HepG2 (cell line): ENCODE measurements around the gene GRHPR. TPM values are rescaled to one million over a fixed set of nuclear protein-coding genes. Genes with fewer than 3 reads are reported as not detected.

Source experiments
- DNMT1 ChIP-seq: sonication (generic); formaldehyde crosslinking; IDR thresholded peaks from 2 replicates; pipeline ENCODE4 v1.5.1; 2020; ENCODE audit warnings: mild to moderate bottlenecking, missing genetic modification reagents
- FOSL2 ChIP-seq: sonication (generic); formaldehyde crosslinking; IDR thresholded peaks from 2 replicates; pipeline ENCODE4 v1.4.0; 2020; ENCODE audit warnings: missing genetic modification reagents
- HNRNPK ChIP-seq: fragments of 200-400 bp; formaldehyde crosslinking; IDR thresholded peaks from 2 replicates; pipeline ENCODE4 v1.6.1; 2018; ENCODE audit warnings: low read length, low read depth, moderate library complexity, mild to moderate bottlenecking; ENCODE audit not compliant: poor library complexity, severe bottlenecking
- JUN ChIP-seq: sonication (generic); formaldehyde crosslinking; IDR thresholded peaks from 2 replicates; pipeline ENCODE4 v1.4.0; 2020; ENCODE audit warnings: mild to moderate bottlenecking, missing genetic modification reagents
- KMT2B ChIP-seq: IDR thresholded peaks from 2 replicates; pipeline ENCODE4 v1.6.1; 2016; ENCODE audit warnings: missing genetic modification reagents, missing compliant biosample characterization
- MLLT10 ChIP-seq: sonication (generic); formaldehyde crosslinking; IDR thresholded peaks from 2 replicates; pipeline ENCODE4 v1.4.0; 2020; ENCODE audit warnings: missing genetic modification reagents
- MTF2 ChIP-seq: sonication (generic); formaldehyde crosslinking; IDR thresholded peaks from 2 replicates; pipeline ENCODE4 v1.5.0; 2020; ENCODE audit warnings: missing genetic modification reagents, borderline replicate concordance
- POGZ ChIP-seq: sonication (generic); formaldehyde crosslinking; IDR thresholded peaks from 2 replicates; pipeline ENCODE4 v1.4.0; 2020; ENCODE audit warnings: mild to moderate bottlenecking, missing genetic modification reagents
- PPARG ChIP-seq: conservative IDR thresholded peaks from 2 replicates; pipeline ENCODE4 v1.6.1; 2016; ENCODE audit warnings: missing biosample characterization, missing genetic modification reagents
- PREB ChIP-seq: sonication (generic); formaldehyde crosslinking; IDR thresholded peaks from 2 replicates; pipeline ENCODE4 v1.4.0; 2020; ENCODE audit warnings: missing genetic modification reagents
- ZNF251 ChIP-seq: sonication (generic); formaldehyde crosslinking; IDR thresholded peaks from 2 replicates; pipeline ENCODE4 v1.9.0; 2021; ENCODE audit warnings: mild to moderate bottlenecking, missing genetic modification reagents
- ZNF414 ChIP-seq: sonication (generic); formaldehyde crosslinking; IDR thresholded peaks from 2 replicates; pipeline ENCODE4 v1.5.0; 2020; ENCODE audit warnings: missing genetic modification reagents
- ZNF501 ChIP-seq: sonication (generic); formaldehyde crosslinking; IDR thresholded peaks from 2 replicates; pipeline ENCODE4 v1.5.1; 2020; ENCODE audit warnings: mild to moderate bottlenecking, moderate library complexity, missing genetic modification reagents
- ZNF646 ChIP-seq: sonication (generic); formaldehyde crosslinking; IDR thresholded peaks from 2 replicates; pipeline ENCODE4 v1.9.0; 2021; ENCODE audit warnings: mild to moderate bottlenecking, missing genetic modification reagents
- ZNF678 ChIP-seq: sonication (generic); formaldehyde crosslinking; IDR thresholded peaks from 2 replicates; pipeline ENCODE4 v1.4.0; 2020; ENCODE audit warnings: mild to moderate bottlenecking, missing genetic modification reagents
- ZNF839 ChIP-seq: sonication (generic); formaldehyde crosslinking; IDR thresholded peaks from 2 replicates; pipeline ENCODE4 v1.4.0; 2020; ENCODE audit warnings: missing genetic modification reagents, mild to moderate bottlenecking, borderline replicate concordance
- polyA plus RNA-seq, 8 experiments: library from polyadenylated mRNA; depleted of rRNA in 3 of 8; stranded (reverse) in 7 of 8; unstranded in 1 of 8; fragments of >200 nt; fragmentation: Illumina TruSeq in 4 of 8; extraction: Trizol in 4 of 8; gene quantifications; 2 replicates each; pipeline versions ENCODE4 v1.2.1 to v1.2.3, GENCODE V29; 2011 to 2016; ENCODE audit warnings: low read depth in 4 of 8, missing spikeins in 1 of 8, mixed read lengths in 1 of 8; ENCODE audit not compliant: insufficient read depth in 1 of 8
- total RNA-seq, 5 experiments: library from RNA; depleted of rRNA; stranded (reverse); fragments of >200 nt; fragmentation: Illumina TruSeq; extraction: Trizol; gene quantifications; 2 replicates each; pipeline ENCODE4 v1.2.3, GENCODE V29; 2016; ENCODE audit warnings: low read depth in 1 of 5
- TF ChIP-seq, protein P1 (sequence below): sonication (generic); formaldehyde crosslinking; IDR thresholded peaks from 2 replicates; pipeline ENCODE4 v1.5.1; 2020; ENCODE audit warnings: mild to moderate bottlenecking, missing genetic modification reagents, moderate library complexity
- TF ChIP-seq, protein P2 (sequence below): sonication (generic); formaldehyde crosslinking; IDR thresholded peaks from 2 replicates; pipeline ENCODE4 v1.4.0; 2020; ENCODE audit warnings: missing genetic modification reagents, mild to moderate bottlenecking, borderline replicate concordance

The GRHPR gene
- total and polyA plus RNA-seq, 2 of the 13 experiments (the other 11 are each of a cell fraction or from before 2014, with no cell fraction given) = 113 to 115 TPM

DNA sequence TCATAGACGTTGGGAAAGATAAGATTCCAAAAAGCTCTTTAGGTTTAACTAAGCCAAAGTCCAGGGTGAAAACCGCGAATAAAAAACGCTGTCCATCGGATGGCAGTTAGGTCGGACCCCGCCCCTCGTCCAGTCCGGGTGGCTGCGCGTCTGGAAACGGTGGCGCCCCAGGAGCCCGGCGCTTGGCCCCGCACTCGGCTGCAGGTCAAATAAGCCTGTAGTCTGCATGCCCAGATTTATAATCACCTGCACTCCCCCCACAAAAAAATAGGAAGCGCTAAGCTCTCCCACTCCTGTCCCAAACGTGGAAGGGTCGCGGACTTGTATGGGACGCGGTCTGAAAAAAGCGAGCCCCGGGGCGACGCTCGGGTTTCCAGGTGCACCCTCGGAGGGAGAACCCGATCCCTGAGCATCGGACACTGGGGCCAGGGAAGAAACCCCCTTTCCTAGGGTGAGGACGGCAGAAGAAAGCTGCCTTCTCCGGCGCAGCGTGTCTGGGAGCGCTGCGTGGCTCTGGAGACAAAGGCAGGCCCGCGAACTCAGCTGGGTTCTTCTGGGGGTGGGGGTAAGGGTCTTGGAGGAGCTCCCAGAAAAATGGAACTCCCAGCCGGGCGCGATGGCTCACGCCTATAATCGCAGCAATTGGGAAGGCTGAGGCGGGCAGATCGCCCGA is 43.7 kb downstream of the GRHPR start (continued):
- no peak; the same call in 1 of the 2 replicates for TF ChIP-seq KMT2B (CRISPR knock-in tag)
- no peak for TF ChIP-seq PPARG (CRISPR knock-in tag)
- no peak for TF ChIP-seq MTF2 (CRISPR knock-in tag)
- no peak for TF ChIP-seq HNRNPK
- no peak for TF ChIP-seq ZNF839 (CRISPR knock-in tag)
- TF ChIP-seq MLLT10 (CRISPR knock-in tag) = no peak
- TF ChIP-seq, protein P1, sequence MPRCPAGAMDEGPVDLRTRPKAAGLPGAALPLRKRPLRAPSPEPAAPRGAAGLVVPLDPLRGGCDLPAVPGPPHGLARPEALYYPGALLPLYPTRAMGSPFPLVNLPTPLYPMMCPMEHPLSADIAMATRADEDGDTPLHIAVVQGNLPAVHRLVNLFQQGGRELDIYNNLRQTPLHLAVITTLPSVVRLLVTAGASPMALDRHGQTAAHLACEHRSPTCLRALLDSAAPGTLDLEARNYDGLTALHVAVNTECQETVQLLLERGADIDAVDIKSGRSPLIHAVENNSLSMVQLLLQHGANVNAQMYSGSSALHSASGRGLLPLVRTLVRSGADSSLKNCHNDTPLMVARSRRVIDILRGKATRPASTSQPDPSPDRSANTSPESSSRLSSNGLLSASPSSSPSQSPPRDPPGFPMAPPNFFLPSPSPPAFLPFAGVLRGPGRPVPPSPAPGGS = no peak; the same call in 1 of the 2 replicates
- no peak for TF ChIP-seq ZNF251 (CRISPR knock-in tag)
- TF ChIP-seq PREB (CRISPR knock-in tag) = no peak
- peak; percentile 85 for TF ChIP-seq ZNF501
- peak; percentile 18; the same call in 1 of the 2 replicates for TF ChIP-seq ZNF646
- TF ChIP-seq, protein P2, sequence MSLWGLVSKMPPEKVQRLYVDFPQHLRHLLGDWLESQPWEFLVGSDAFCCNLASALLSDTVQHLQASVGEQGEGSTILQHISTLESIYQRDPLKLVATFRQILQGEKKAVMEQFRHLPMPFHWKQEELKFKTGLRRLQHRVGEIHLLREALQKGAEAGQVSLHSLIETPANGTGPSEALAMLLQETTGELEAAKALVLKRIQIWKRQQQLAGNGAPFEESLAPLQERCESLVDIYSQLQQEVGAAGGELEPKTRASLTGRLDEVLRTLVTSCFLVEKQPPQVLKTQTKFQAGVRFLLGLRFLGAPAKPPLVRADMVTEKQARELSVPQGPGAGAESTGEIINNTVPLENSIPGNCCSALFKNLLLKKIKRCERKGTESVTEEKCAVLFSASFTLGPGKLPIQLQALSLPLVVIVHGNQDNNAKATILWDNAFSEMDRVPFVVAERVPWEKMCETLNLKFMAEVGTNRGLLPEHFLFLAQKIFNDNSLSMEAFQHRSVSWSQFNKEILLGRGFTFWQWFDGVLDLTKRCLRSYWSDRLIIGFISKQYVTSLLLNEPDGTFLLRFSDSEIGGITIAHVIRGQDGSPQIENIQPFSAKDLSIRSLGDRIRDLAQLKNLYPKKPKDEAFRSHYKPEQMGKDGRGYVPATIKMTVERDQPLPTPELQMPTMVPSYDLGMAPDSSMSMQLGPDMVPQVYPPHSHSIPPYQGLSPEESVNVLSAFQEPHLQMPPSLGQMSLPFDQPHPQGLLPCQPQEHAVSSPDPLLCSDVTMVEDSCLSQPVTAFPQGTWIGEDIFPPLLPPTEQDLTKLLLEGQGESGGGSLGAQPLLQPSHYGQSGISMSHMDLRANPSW (CRISPR knock-in tag) = no peak
- no peak for TF ChIP-seq DNMT1 (CRISPR knock-in tag)
- TF ChIP-seq ZNF414 (CRISPR knock-in tag) = no peak
- no peak for TF ChIP-seq ZNF678
- TF ChIP-seq POGZ = no peak
- no peak for TF ChIP-seq FOSL2 (CRISPR knock-in tag)
- no peak for TF ChIP-seq JUN
